Gastrocnemius medialis (tissue), 4 donors: ENCODE measurements around the gene SPINT1.

Source experiments
- POLR2A ChIP-seq, 2 donors: fragments of 450-650 bp; IDR thresholded peaks; one replicate each; pipeline ENCODE4 v1.6.1; 2017; ENCODE audit warnings: antibody characterized with exemption in 2 of 2, mild to moderate bottlenecking in 2 of 2, moderate library complexity in 2 of 2
- TF ChIP-seq, protein P1 (sequence below), 5 experiments: fragments of 450-650 bp in 3 of 5; fragments of 200-600 bp in 2 of 5; sonication (generic) in 2 of 5; IDR thresholded peaks in 4 of 5; conservative IDR thresholded peaks in 1 of 5; 1 replicate in 4 of 5; 2 replicates in 1 of 5; pipeline ENCODE4 v1.5.1; 2016 to 2019; ENCODE audit warnings: antibody characterized with exemption in 5 of 5, mild to moderate bottlenecking in 3 of 5, moderate library complexity in 3 of 5

DNA sequence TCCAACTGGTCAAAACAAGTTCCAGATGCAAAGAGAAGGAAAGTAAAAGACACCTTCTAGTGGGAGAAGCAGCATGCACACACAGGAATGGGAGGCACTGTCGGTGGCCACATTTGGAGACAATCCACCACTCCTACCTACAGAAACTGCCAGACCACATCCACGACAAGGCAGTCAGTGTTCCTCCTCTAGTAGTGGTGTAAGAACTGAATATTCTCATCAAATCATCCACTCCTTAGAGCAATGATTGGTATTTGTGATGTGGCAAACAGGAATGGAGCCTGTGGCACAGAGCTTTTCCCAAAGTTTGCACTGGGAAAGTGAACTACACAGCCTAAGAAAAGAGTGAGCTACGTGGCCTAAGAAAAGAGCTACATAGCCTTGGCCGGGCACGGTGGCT lies 5.1 kb upstream of the SPINT1 start:
- TF ChIP-seq, protein P1, sequence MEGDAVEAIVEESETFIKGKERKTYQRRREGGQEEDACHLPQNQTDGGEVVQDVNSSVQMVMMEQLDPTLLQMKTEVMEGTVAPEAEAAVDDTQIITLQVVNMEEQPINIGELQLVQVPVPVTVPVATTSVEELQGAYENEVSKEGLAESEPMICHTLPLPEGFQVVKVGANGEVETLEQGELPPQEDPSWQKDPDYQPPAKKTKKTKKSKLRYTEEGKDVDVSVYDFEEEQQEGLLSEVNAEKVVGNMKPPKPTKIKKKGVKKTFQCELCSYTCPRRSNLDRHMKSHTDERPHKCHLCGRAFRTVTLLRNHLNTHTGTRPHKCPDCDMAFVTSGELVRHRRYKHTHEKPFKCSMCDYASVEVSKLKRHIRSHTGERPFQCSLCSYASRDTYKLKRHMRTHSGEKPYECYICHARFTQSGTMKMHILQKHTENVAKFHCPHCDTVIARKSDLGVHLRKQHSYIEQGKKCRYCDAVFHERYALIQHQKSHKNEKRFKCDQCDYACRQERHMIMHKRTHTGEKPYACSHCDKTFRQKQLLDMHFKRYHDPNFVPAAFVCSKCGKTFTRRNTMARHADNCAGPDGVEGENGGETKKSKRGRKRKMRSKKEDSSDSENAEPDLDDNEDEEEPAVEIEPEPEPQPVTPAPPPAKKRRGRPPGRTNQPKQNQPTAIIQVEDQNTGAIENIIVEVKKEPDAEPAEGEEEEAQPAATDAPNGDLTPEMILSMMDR (IDR thresholded peaks at IDR 0.05 in 4 of 5, conservative IDR thresholded peaks at IDR 0.05 in 1 of 5) = no peak
- TF ChIP-seq POLR2A (IDR thresholded peaks at IDR 0.05) = no peak
